Neural progenitor cell (in vitro differentiated cells): ENCODE data around the gene SYNC. TPM values are rescaled to one million over a fixed set of nuclear protein-coding genes. Genes with fewer than 3 reads are reported as not detected.

Source experiments
- DNase-seq: peaks from one replicate; pipeline ENCODE4 v3.0.0-alpha.2; 2016; ENCODE audit warnings: low spot score
- H2AFZ ChIP-seq: fragments of 200-600 bp; sonication (generic); replicated peaks from 2 replicates; pipeline ENCODE4 v1.6.1; 2016; ENCODE audit warnings: antibody characterized with exemption
- H3F3A ChIP-seq: fragments of 200-600 bp; sonication (generic); 2 replicates; pipeline ENCODE4 v1.6.1; 2016; ENCODE audit warnings: antibody characterized with exemption, low read depth
- H3K27ac ChIP-seq: fragments of 200-600 bp; sonication (generic); 2 replicates; pipeline ENCODE4 v1.5.1; 2016; ENCODE audit warnings: mild to moderate bottlenecking
- H3K27me3 ChIP-seq: fragments of 200-600 bp; sonication (generic); 2 replicates; pipeline ENCODE4 v1.6.1; 2016; ENCODE audit warnings: mild to moderate bottlenecking, moderate library complexity
- H3K36me3 ChIP-seq: fragments of 200-600 bp; sonication (generic); 2 replicates; pipeline ENCODE4 v1.5.1; 2016
- H3K4me1 ChIP-seq: fragments of 200-600 bp; sonication (generic); 2 replicates; pipeline ENCODE4 v1.6.1; 2016; ENCODE audit warnings: mixed run types
- H3K4me2 ChIP-seq: fragments of 200-600 bp; sonication (generic); 2 replicates; pipeline ENCODE4 v1.6.1; 2016
- H3K4me3 ChIP-seq: fragments of 200-600 bp; sonication (generic); 2 replicates; pipeline ENCODE4 v1.5.1; 2016
- H3K79me2 ChIP-seq: fragments of 200-600 bp; sonication (generic); 2 replicates; pipeline ENCODE4 v1.6.1; 2016; ENCODE audit warnings: low read depth
- H3K9ac ChIP-seq: fragments of 200-600 bp; sonication (generic); 2 replicates; pipeline ENCODE4 v1.6.1; 2016
- H3K9me3 ChIP-seq: fragments of 200-600 bp; sonication (generic); 2 replicates; pipeline ENCODE4 v1.5.1; 2016; ENCODE audit warnings: low read depth
- H4K20me1 ChIP-seq: fragments of 200-600 bp; sonication (generic); 2 replicates; pipeline ENCODE4 v1.6.1; 2016; ENCODE audit warnings: low read depth
- H3K27ac Mint-ChIP-seq: 3 replicates; pipeline ENCODE4 v1.8.0; 2021; ENCODE audit warnings: mixed read lengths
- H3K27me3 Mint-ChIP-seq: 2 replicates; pipeline ENCODE4 v1.8.0; 2022; ENCODE audit warnings: low read depth, mild to moderate bottlenecking, inconsistent platforms, moderate library complexity, mixed read lengths; ENCODE audit not compliant: insufficient read depth
- H3K36me3 Mint-ChIP-seq: 3 replicates; pipeline ENCODE4 v1.8.0; 2021; ENCODE audit warnings: mixed read lengths
- H3K4me1 Mint-ChIP-seq: 3 replicates; pipeline ENCODE4 v1.8.0; 2021; ENCODE audit warnings: mixed read lengths
- H3K4me3 Mint-ChIP-seq: 3 replicates; pipeline ENCODE4 v1.8.0; 2021; ENCODE audit warnings: mild to moderate bottlenecking, moderate library complexity, mixed read lengths
- H3K9me3 Mint-ChIP-seq: 3 replicates; pipeline ENCODE4 v1.8.0; 2020; ENCODE audit warnings: mixed read lengths
- CTCF ChIP-seq: fragments of 200-600 bp; sonication (generic); IDR thresholded peaks from 2 replicates; pipeline ENCODE4 v1.5.1; 2017; ENCODE audit warnings: antibody characterized with exemption, mild to moderate bottlenecking
- EZH2 ChIP-seq: fragments of 200-600 bp; sonication (generic); IDR thresholded peaks from 2 replicates; pipeline ENCODE4 v1.6.1; 2017; ENCODE audit warnings: antibody characterized with exemption, mild to moderate bottlenecking, moderate library complexity
- EZH2phosphoT487 ChIP-seq: fragments of 200-600 bp; sonication (generic); IDR thresholded peaks from 2 replicates; pipeline ENCODE4 v1.6.1; 2017; ENCODE audit warnings: antibody characterized with exemption
- total RNA-seq: library from RNA; depleted of rRNA; stranded (reverse); fragments of >200 nt; gene quantifications from 2 replicates; pipeline ENCODE4 v1.2.3, GENCODE V29; 2015; ENCODE audit warnings: low replicate concordance

SYNC gene
- total RNA-seq: not detected in 2 replicates

- Histone ChIP-seq H3K4me2 (peak within 1 kb of the TSS; percentile 94), H3K9ac (no peak within 1 kb of the TSS), H2AFZ (peak within 1 kb of the TSS; percentile 76), H3K36me3 (no peaks in the 10 kb centered on the region), H4K20me1 (no peaks in the 10 kb centered on the region), H3K79me2 (no peaks in the 10 kb centered on the region), H3K27me3 (peaks cover 43% of the 10 kb centered on the region), H3K4me3 (peak within 1 kb of the TSS; percentile 69), H3K27ac (no peak within 1 kb of the TSS), H3K9me3 (no peaks in the 10 kb centered on the region), H3K4me1 (peaks cover 15% of the 10 kb centered on the region), H3F3A (peaks cover 5% of the 10 kb centered on the region)
- peak; percentile 58 for DNase-seq
- Mint-ChIP-seq H3K36me3 (no peaks in the 10 kb centered on the region), H3K9me3 (no peaks in the 10 kb centered on the region), H3K4me3 (peak within 1 kb of the TSS; percentile 83), H3K27ac (no peak within 1 kb of the TSS), H3K27me3 (peaks cover 31% of the 10 kb centered on the region), H3K4me1 (peaks cover 18% of the 10 kb centered on the region)
- TF ChIP-seq EZH2phosphoT487: no peak
- TF ChIP-seq CTCF: no peak
- TF ChIP-seq EZH2: peak; percentile 65
Measured at GRCh38 chr1:32702599-32703478, at the start of gene SYNC. TSS of gene SYNC (minus strand) at chr1:32702770. CDS start at chr1:32702660, 110 bp downstream.

- H3K9me3 Mint-ChIP-seq: no peaks in the 10 kb centered on the region
- H3K79me2 ChIP-seq: peaks cover 6% of the 10 kb centered on the region
- no peaks in the 10 kb centered on the region for H3K27me3 ChIP-seq
- H3K27ac Mint-ChIP-seq: no peak overlapping the region
- no peak overlapping the region for H3K4me2 ChIP-seq
- no peak overlapping the region for H2AFZ ChIP-seq
- H3K36me3 Mint-ChIP-seq: no peaks in the 10 kb centered on the region
- peaks cover 11% of the 10 kb centered on the region for H3K4me1 Mint-ChIP-seq
- no peaks in the 10 kb centered on the region for H3K4me1 ChIP-seq
- peaks cover 14% of the 10 kb centered on the region for H3F3A ChIP-seq
- H3K36me3 ChIP-seq: no peaks in the 10 kb centered on the region
- no peak overlapping the region for H3K4me3 ChIP-seq
- no peak for DNase-seq
- H3K27ac ChIP-seq: no peak overlapping the region
- H3K4me3 Mint-ChIP-seq: no peak overlapping the region
- H3K9ac ChIP-seq: no peak overlapping the region
- peaks cover 4% of the 10 kb centered on the region for H3K27me3 Mint-ChIP-seq
- H3K9me3 ChIP-seq: no peaks in the 10 kb centered on the region
- H4K20me1 ChIP-seq: no peaks in the 10 kb centered on the region
- TF ChIP-seq EZH2 (no peak), EZH2phosphoT487 (no peak), CTCF (peak; percentile 20)
Measured at GRCh38 chr1:32749771-32750170, 47.2 kb upstream of the SYNC start.

- peaks cover 3% of the 10 kb centered on the region for H3K79me2 ChIP-seq
- Mint-ChIP-seq H3K27me3 (peaks cover 6% of the 10 kb centered on the region), H3K27ac (no peak overlapping the region)
Measured at GRCh38 chr1:32749332-32749731, 46.8 kb upstream of the SYNC start.

GRCh38 chr1:32748926-32749325, 46.4 kb upstream of the SYNC start:
- peaks cover 14% of the 10 kb centered on the region for H3F3A ChIP-seq
- H3K4me3 ChIP-seq: no peak overlapping the region
- no peak overlapping the region for H3K4me2 ChIP-seq
- H3K36me3 Mint-ChIP-seq: no peaks in the 10 kb centered on the region
- H3K4me1 Mint-ChIP-seq: peaks cover 10% of the 10 kb centered on the region
- H4K20me1 ChIP-seq: no peaks in the 10 kb centered on the region
- DNase-seq: no peak
- H3K27ac ChIP-seq: no peak overlapping the region
- no peaks in the 10 kb centered on the region for H3K27me3 ChIP-seq
- peaks cover 5% of the 10 kb centered on the region for H3K4me1 ChIP-seq
- H3K9ac ChIP-seq: no peak overlapping the region
- H3K9me3 ChIP-seq: no peaks in the 10 kb centered on the region
- peaks cover 6% of the 10 kb centered on the region for H3K27me3 Mint-ChIP-seq
- no peak overlapping the region for H3K27ac Mint-ChIP-seq
- H3K79me2 ChIP-seq: no peaks in the 10 kb centered on the region
- H3K36me3 ChIP-seq: no peaks in the 10 kb centered on the region
- no peak overlapping the region for H2AFZ ChIP-seq
- no peak overlapping the region for H3K4me3 Mint-ChIP-seq
- TF ChIP-seq EZH2phosphoT487 (no peak), EZH2 (no peak), CTCF (no peak)
- H3K9me3 Mint-ChIP-seq: no peaks in the 10 kb centered on the region

More at GRCh38 chr1:32749332-32749731, 46.8 kb upstream of the SYNC start:
- Histone ChIP-seq H3K27me3 (no peaks in the 10 kb centered on the region), H3K4me3 (no peak overlapping the region), H4K20me1 (no peaks in the 10 kb centered on the region), H3F3A (peaks cover 12% of the 10 kb centered on the region), H3K4me1 (peaks cover under 1% of the 10 kb centered on the region), H3K9ac (no peak overlapping the region), H3K9me3 (no peaks in the 10 kb centered on the region), H2AFZ (no peak overlapping the region), H3K27ac (no peak overlapping the region), H3K4me2 (no peak overlapping the region), H3K36me3 (no peaks in the 10 kb centered on the region)
- Mint-ChIP-seq H3K36me3 (no peaks in the 10 kb centered on the region), H3K4me1 (peaks cover 9% of the 10 kb centered on the region), H3K9me3 (no peaks in the 10 kb centered on the region), H3K4me3 (no peak overlapping the region)
- no peak for TF ChIP-seq EZH2phosphoT487
- no peak for DNase-seq
